ENCODE results near the gene CHRNA10.

The CHRNA10 gene

DNA sequence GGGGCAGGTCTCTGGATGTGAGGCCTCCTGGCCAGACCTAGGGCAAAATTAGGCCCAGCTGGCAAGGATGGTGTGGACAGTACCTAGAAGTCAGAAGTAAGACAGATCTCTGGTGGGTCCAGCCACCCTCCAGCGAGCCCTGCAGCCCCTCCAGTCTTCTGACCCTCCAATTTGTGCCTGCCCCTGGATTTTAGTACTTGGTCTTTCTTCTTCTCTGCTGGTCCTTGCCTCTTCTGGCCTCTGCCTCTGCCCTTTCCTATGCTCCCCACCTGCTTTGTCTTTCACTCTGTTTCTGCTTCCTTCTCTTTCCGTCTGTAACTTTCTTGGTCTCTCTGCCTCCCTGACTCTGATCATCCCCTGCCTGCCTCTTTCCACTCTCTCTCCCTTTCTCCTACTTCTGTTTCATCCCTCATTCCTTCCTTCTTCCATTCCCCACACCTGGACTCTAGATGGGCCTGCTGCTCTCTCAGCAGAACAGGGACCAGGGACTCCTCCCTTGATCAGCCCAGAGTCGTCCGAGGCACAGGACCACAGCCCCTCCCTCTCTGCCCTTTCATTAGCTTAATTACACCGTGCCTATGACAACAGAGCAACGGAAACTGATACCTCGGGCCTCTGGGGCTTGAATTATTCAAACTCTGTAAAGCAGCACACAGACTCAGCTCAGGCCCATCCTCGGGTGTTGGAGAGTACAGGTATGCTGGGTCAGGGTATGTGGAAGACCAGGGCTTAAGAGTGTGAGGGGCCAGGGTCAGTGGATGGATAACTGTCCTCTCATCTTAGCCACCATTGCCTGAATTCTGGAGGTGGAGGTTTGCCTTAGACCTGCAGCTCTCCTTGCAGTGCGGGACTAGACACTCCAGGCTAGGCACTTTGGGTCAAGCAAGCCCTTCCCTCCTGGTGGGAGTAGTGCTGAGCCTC lies at the start of gene CHRNA10:
Gene CHRNA10 (minus strand): TSS at position 51 of the 921 bp plus-strand sequence. CDS start 72 bp downstream, outside the sequence.
- Mint-ChIP-seq H3K9me3 (no peaks in the 10 kb centered on the region), H3K4me1 (no peaks in the 10 kb centered on the region), H3K27me3 (no peaks in the 10 kb centered on the region), H3K27ac (peak within 1 kb of the TSS; percentile 65), H3K36me3 (peaks cover 24% of the 10 kb centered on the region), H3K4me3 (no peak within 1 kb of the TSS)

- Mint-ChIP-seq H3K27ac (no peak overlapping the region), H3K4me1 (no peaks in the 10 kb centered on the region), H3K27me3 (no peaks in the 10 kb centered on the region), H3K9me3 (no peaks in the 10 kb centered on the region), H3K36me3 (peaks cover 9% of the 10 kb centered on the region), H3K4me3 (no peak overlapping the region)
Observed at GRCh38 chr11:3712274-3712673, 41.1 kb upstream of the CHRNA10 start.

DNA sequence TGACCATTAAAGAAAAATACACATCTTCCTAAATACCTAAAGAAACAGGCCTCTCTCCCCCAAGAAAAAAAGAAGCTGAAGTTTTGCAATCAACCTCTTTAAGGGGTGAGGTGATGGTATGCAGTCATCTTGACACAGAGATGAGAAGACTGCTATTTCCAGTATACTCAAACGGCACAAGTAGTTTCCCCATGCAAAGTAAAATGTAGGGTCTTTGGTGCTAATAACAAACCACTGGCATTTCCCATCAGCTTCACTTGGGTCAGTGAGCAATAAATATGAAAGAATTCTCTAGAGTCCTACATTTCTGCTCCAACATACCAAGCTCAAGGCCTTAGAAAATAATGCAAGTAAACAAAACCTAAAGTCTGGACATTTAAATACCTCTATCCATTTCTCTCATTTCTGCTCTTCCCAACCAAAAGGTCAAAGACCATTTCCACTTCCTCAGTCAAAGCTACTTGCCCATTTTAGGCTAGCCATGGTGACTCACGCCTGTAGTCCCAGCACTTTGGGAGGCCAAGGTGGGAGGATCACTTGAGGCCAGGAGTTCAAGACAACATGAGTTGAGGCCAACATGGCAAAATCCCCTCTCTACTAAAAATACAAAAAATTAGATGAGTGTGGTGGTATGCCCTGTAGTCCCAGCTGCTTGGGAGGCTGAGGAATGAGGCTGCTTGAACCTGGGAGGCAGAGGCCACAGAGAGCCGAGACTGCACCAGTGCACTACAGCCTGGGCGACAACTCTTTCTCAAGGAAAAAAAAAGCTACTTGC lies 39.5 kb upstream of the CHRNA10 start:
- Mint-ChIP-seq H3K27me3 (no peaks in the 10 kb centered on the region), H3K4me1 (peaks cover 6% of the 10 kb centered on the region), H3K27ac (peak overlapping the region; percentile 25), H3K4me3 (no peak overlapping the region), H3K36me3 (peaks cover 14% of the 10 kb centered on the region), H3K9me3 (no peaks in the 10 kb centered on the region)

GRCh38 chr11:3709977-3710376 lies 38.8 kb upstream of the CHRNA10 start:
- no peaks in the 10 kb centered on the region for H3K27me3 Mint-ChIP-seq
- peaks cover 14% of the 10 kb centered on the region for H3K36me3 Mint-ChIP-seq
- H3K27ac Mint-ChIP-seq = no peak overlapping the region
- no peak overlapping the region for H3K4me3 Mint-ChIP-seq
- no peaks in the 10 kb centered on the region for H3K9me3 Mint-ChIP-seq
- H3K4me1 Mint-ChIP-seq = peaks cover 6% of the 10 kb centered on the region

DNA sequence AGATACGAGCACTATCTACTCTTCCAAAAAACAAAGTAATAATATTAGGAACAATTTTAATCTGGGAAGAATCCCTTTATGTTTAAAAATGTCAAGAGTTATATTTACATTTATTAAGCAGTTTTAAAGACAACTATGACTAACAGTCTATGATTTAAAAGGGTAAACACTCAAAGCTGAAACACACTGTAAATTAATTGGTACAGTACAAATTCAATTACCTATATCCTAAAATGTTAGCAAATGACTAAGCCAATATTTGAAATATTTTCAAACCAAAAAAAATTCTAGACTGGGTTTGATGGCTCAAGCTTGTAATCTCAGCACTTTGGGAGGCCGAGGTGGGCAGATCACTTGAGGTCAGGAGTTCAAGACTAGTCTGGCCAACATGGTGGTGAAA lies 36.0 kb upstream of the CHRNA10 start:
- Mint-ChIP-seq H3K9me3 (no peaks in the 10 kb centered on the region), H3K4me3 (no peak overlapping the region), H3K27ac (no peak overlapping the region), H3K4me1 (peaks cover 8% of the 10 kb centered on the region), H3K27me3 (no peaks in the 10 kb centered on the region), H3K36me3 (peaks cover 16% of the 10 kb centered on the region)

GRCh38 chr11:3703383-3703782 lies 32.2 kb upstream of the CHRNA10 start:
- no peaks in the 10 kb centered on the region for H3K9me3 Mint-ChIP-seq
- H3K36me3 Mint-ChIP-seq = peaks cover 19% of the 10 kb centered on the region
- H3K27me3 Mint-ChIP-seq = no peaks in the 10 kb centered on the region
- peaks cover 9% of the 10 kb centered on the region for H3K4me1 Mint-ChIP-seq
- H3K27ac Mint-ChIP-seq = no peak overlapping the region
- H3K4me3 Mint-ChIP-seq = no peak overlapping the region

GRCh38 chr11:3700910-3701309 lies 29.7 kb upstream of the CHRNA10 start:
- Mint-ChIP-seq H3K36me3 (peaks cover 15% of the 10 kb centered on the region), H3K27me3 (no peaks in the 10 kb centered on the region), H3K27ac (no peak overlapping the region), H3K4me1 (peaks cover 4% of the 10 kb centered on the region), H3K4me3 (no peak overlapping the region), H3K9me3 (no peaks in the 10 kb centered on the region)

DNA sequence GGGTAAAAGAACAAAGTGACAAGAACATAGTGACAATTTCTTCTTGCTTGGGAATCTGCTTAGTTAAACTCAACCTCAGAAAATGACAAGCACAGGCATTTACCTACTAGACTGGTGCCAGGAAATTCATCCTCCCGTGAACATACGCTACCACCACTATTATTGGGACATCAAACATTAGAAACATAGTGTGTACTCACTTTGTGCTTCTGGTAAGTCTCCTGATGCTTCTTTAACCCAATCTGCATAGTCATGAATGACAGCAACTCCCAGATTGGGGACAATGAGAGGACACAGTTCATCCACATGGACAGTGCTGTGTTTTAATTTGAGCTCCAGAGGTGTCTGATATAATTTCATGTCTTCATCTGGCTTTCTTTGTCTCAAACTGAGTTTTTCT lies 29.2 kb upstream of the CHRNA10 start:
- Mint-ChIP-seq H3K36me3 (peaks cover 15% of the 10 kb centered on the region), H3K4me1 (peaks cover 4% of the 10 kb centered on the region), H3K9me3 (no peaks in the 10 kb centered on the region), H3K27ac (no peak overlapping the region), H3K27me3 (no peaks in the 10 kb centered on the region), H3K4me3 (no peak overlapping the region)

- H3K27me3 Mint-ChIP-seq = no peaks in the 10 kb centered on the region
- H3K27ac Mint-ChIP-seq = no peak overlapping the region
- H3K9me3 Mint-ChIP-seq = no peaks in the 10 kb centered on the region
- no peak overlapping the region for H3K4me3 Mint-ChIP-seq
- peaks cover 14% of the 10 kb centered on the region for H3K36me3 Mint-ChIP-seq
- peaks cover 17% of the 10 kb centered on the region for H3K4me1 Mint-ChIP-seq
Observed at GRCh38 chr11:3686751-3687150, 15.6 kb upstream of the CHRNA10 start.

DNA sequence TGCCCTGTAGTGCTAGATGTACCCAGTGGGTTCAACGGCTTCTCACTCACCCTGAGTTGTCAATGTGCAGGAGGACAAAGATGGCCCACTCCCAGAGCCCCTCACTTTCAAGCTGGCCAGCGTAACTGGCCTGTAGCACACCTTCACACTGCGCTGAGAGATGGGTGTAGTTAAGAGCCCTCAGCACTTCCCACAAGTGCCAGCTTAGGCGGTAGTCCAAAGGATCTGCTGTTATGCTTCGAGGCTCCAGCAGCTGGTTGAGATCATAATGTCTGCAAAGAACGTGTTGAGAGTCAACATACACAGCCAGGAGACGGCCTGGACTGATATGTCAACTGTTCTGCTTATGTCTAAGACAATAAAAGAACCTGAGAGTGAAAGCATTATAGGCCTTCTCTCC lies 14.7 kb upstream of the CHRNA10 start:
- peaks cover 17% of the 10 kb centered on the region for H3K4me1 Mint-ChIP-seq
- no peaks in the 10 kb centered on the region for H3K27me3 Mint-ChIP-seq
- peaks cover 14% of the 10 kb centered on the region for H3K36me3 Mint-ChIP-seq
- H3K9me3 Mint-ChIP-seq = no peaks in the 10 kb centered on the region
- no peak overlapping the region for H3K27ac Mint-ChIP-seq
- no peak overlapping the region for H3K4me3 Mint-ChIP-seq

- no peaks in the 10 kb centered on the region for H3K27me3 Mint-ChIP-seq
- H3K9me3 Mint-ChIP-seq = no peaks in the 10 kb centered on the region
- H3K27ac Mint-ChIP-seq = no peak overlapping the region
- H3K4me3 Mint-ChIP-seq = no peak overlapping the region
- H3K4me1 Mint-ChIP-seq = peaks cover 17% of the 10 kb centered on the region
- peaks cover 15% of the 10 kb centered on the region for H3K36me3 Mint-ChIP-seq
Observed at GRCh38 chr11:3684819-3685172, 13.6 kb upstream of the CHRNA10 start.

DNA sequence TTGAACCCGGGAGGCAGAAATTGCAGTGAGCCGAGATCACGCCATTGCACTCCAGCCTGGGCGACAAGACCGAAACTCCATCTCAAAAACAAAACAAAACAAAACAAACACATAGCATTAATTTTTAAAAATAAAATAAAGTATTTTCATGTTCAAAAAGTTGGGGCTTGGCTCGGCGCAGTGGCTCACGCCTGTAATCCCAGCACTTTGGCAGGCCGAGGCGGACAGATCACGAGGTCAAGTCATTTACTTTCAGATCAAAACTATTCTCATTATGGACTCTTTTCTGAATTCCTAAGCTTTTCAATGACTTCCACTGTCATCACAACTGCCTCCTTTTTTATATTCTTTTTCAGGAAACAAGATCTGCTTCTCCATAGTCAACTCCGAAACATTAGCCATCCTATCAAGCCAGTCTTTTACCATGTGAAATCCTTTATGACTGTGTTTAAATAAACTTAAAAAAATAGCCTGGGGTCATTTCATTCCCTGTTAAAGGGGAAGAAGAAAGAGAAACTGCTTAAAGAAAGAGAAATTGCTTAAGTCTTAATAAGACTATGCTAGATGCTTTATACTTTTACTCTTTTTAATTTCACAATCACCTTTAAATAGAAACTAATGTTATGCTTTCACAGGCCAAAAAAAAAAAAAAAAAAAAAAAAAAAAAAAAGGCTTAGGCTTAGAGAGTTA lies 13.1 kb upstream of the CHRNA10 start:
- Mint-ChIP-seq H3K27ac (no peak overlapping the region), H3K4me1 (peaks cover 17% of the 10 kb centered on the region), H3K4me3 (no peak overlapping the region), H3K27me3 (no peaks in the 10 kb centered on the region), H3K9me3 (no peaks in the 10 kb centered on the region), H3K36me3 (peaks cover 18% of the 10 kb centered on the region)

DNA sequence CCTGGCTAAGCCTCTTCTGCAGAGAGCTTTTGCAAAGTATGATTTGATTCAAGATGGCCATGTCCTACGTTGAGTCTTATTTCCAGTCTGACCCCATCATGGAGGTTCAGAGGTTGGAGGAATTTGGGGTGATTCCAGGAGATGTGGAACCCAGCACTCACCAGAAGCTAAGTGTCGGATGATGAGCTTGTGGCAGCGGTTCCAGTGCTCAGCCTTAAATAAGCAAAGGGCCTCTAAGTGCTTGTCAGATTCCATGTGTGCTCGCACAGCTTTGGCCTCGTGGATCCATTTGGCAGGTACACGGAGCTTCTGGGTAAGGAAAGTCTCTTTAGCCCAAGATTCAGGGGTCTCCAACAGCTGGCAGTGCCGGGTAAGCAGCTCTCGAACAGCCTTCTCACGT lies 11.9 kb upstream of the CHRNA10 start:
- H3K9me3 Mint-ChIP-seq = no peaks in the 10 kb centered on the region
- H3K27ac Mint-ChIP-seq = no peak overlapping the region
- no peaks in the 10 kb centered on the region for H3K27me3 Mint-ChIP-seq
- peaks cover 21% of the 10 kb centered on the region for H3K36me3 Mint-ChIP-seq
- no peak overlapping the region for H3K4me3 Mint-ChIP-seq
- peaks cover 17% of the 10 kb centered on the region for H3K4me1 Mint-ChIP-seq

- H3K4me3 Mint-ChIP-seq = no peak overlapping the region
- no peaks in the 10 kb centered on the region for H3K27me3 Mint-ChIP-seq
- H3K27ac Mint-ChIP-seq = peak overlapping the region; percentile 19
- peaks cover 14% of the 10 kb centered on the region for H3K4me1 Mint-ChIP-seq
- no peaks in the 10 kb centered on the region for H3K9me3 Mint-ChIP-seq
- peaks cover 30% of the 10 kb centered on the region for H3K36me3 Mint-ChIP-seq
Observed at GRCh38 chr11:3679077-3679476, 7.9 kb upstream of the CHRNA10 start.

GRCh38 chr11:3675971-3676370 lies 4.8 kb upstream of the CHRNA10 start:
- peaks cover 29% of the 10 kb centered on the region for H3K36me3 Mint-ChIP-seq

GRCh38 chr11:3674189-3674588 lies 3.0 kb upstream of the CHRNA10 start:
- H3K9me3 Mint-ChIP-seq = no peaks in the 10 kb centered on the region
- no peak overlapping the region for H3K4me3 Mint-ChIP-seq
- no peaks in the 10 kb centered on the region for H3K4me1 Mint-ChIP-seq
- no peaks in the 10 kb centered on the region for H3K27me3 Mint-ChIP-seq
- H3K27ac Mint-ChIP-seq = peak overlapping the region; percentile 30
- H3K36me3 Mint-ChIP-seq = peaks cover 26% of the 10 kb centered on the region

More at GRCh38 chr11:3675971-3676370, 4.8 kb upstream of the CHRNA10 start:
- Mint-ChIP-seq H3K4me1 (no peaks in the 10 kb centered on the region), H3K9me3 (no peaks in the 10 kb centered on the region), H3K27me3 (no peaks in the 10 kb centered on the region), H3K27ac (no peak overlapping the region), H3K4me3 (no peak overlapping the region)
